ENCODE results near the gene DNASE1L3. TPM values are rescaled to one million over a fixed set of nuclear protein-coding genes. Genes with fewer than 3 reads are reported as not detected.

Gene DNASE1L3
- total and polyA plus RNA-seq, 2 experiments from 2014 or later: not detected

- H3K36me3 ChIP-seq (ENCODE audit: insufficient read depth): no peaks in the 10 kb centered on the region; the same call in 1 of the 2 replicates
- no peak overlapping the region for H2AFZ ChIP-seq
- no peak overlapping the region for H3K4me3 Mint-ChIP-seq
- H3K27me3 ChIP-seq (ENCODE audit: insufficient read depth): no peaks in the 10 kb centered on the region
- no peak overlapping the region for H3K4me3 ChIP-seq
- 0 out of 2 replicates have a peak overlapping the region, but pooled peaks have one; percentile 65 for H3K27ac Mint-ChIP-seq
- H3K9me2 ChIP-seq (ENCODE audit: insufficient read depth): no peaks in the 10 kb centered on the region
- no peaks in the 10 kb centered on the region; the same call in 2 of the 3 replicates for H3K9me3 Mint-ChIP-seq
- H3K27ac ChIP-seq (ENCODE audit: low read depth): no peak overlapping the region; the same call in 1 of the 2 replicates
- peaks cover 25% of the 10 kb centered on the region for H3K36me3 Mint-ChIP-seq (ENCODE audit: low read depth)
- 0 out of 2 replicates have a peak overlapping the region, but pooled peaks have one; percentile 36 for H3K4me2 ChIP-seq
- peak; percentile 7 for ATAC-seq
- H4K20me1 ChIP-seq (replicated peaks; ENCODE audit: insufficient read depth): no peaks in the 10 kb centered on the region; the same call in 1 of the 2 replicates
- H3K4me1 Mint-ChIP-seq: peaks cover 36% of the 10 kb centered on the region
- H3F3A ChIP-seq (replicated peaks; ENCODE audit: low read depth): 0 out of 2 replicates have a peak, but pooled peaks cover 10% of the 10 kb centered on the region
- peak; percentile 43 for DNase-seq (ENCODE audit: low spot score)
- peaks cover 15% of the 10 kb centered on the region for H3K27me3 Mint-ChIP-seq (ENCODE audit: insufficient read depth, low read depth, poor library complexity)
- H3K79me2 ChIP-seq (replicated peaks; ENCODE audit: insufficient read depth): no peaks in the 10 kb centered on the region
- peaks cover 29% of the 10 kb centered on the region for H3K4me1 ChIP-seq (ENCODE audit: insufficient read depth)
- TF ChIP-seq CTCF (conservative IDR thresholded peaks at IDR 0.05; ENCODE audit: low read depth in 2 of 2): no peak
- TF ChIP-seq JUNB (IDR thresholded peaks at IDR 0.05; ENCODE audit: unreplicated experiment): no peak
- TF ChIP-seq POLR2AphosphoS5 (IDR thresholded peaks at IDR 0.05; ENCODE audit: low read depth): no peak
- no peak for TF ChIP-seq ZNF331 (CRISPR knock-in tag; IDR thresholded peaks at IDR 0.05; ENCODE audit: low read depth)
- TF ChIP-seq NANOG (IDR thresholded peaks at IDR 0.05; ENCODE audit: borderline replicate concordance): no peak
- TF ChIP-seq CREB1 (CRISPR knock-in tag; IDR thresholded peaks at IDR 0.05; ENCODE audit: low read depth): no peak
- TF ChIP-seq EZH2phosphoT487 (IDR thresholded peaks at IDR 0.05; ENCODE audit: unreplicated experiment): no peak
- no peak for TF ChIP-seq ZNF462 (CRISPR knock-in tag; IDR thresholded peaks at IDR 0.05)
Observed at GRCh38 chr3:58173029-58173668, 37.6 kb downstream of the DNASE1L3 start.

Measured in GM23338 (cell line).